ENCODE measurements around the gene TRIM68. TPM values are rescaled to one million over a fixed set of nuclear protein-coding genes. Genes with fewer than 3 reads are reported as not detected.

TRIM68 gene
- total and polyA plus RNA-seq, 10 donors: 3.4 to 22.9 (median 16.3) TPM

DNA sequence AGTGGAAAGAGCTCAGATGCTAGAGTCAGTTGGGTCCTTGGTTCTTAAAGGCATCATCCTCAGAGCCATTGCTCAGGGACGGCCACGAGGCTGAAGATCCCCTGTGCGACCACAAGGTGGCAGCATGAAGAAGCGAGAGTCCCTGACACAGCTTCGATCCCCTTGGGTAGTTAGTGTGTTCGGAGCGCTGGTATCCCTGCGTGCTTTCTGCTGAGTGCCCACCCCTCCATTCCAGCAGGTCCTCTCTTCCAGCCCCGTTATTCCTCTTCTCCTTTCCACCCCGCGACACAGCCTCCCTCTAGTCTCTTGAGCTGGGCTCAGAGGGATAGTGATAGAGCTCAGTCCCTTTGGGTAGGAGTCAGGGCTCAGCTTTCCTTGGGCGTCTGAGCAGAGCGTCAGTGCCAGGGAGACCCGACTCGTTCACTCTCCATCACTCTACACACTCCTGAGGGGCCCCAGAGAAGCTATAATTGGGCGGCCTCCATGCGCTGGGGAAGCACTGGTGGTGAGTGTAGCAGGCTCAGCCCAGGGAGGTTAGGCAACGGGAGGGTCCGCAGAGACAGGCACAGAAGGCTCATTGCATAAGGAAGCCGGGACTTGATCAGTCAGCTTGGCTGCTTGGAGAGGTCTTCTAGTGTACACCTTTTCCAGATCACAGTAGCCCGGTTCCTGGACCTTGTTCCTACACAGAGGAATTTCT lies 29.1 kb upstream of the TRIM68 start, which contains the start of gene OR51D1:
Gene OR51D1 (plus strand): TSS at position 516 of the 700 bp plus-strand sequence. CDS start 2,314 bp downstream, outside the sequence.
- H3K4me1 ChIP-seq: peaks cover 0 to 7% (median 1%) of the 10 kb centered on the region in 6 donors
- no peaks in the 10 kb centered on the region for H3K36me3 ChIP-seq
- peak within 1 kb of the TSS in 1 of 8 donors; percentile 46 for H3K4me3 ChIP-seq
- H3K9me3 ChIP-seq: no peaks in the 10 kb centered on the region
- WGBS, 5 donors: 32 to 41% (median 34%) methylated on average over 20 to 21 of the region's 21 CpGs
- H3K27me3 ChIP-seq (replicated peaks in 1 of 7): peaks cover 0 to 14% (median 0%) of the 10 kb centered on the region in 7 donors
- intact Hi-C loops (cut with DNase I; ENCODE audit: low total_unique reads): no loop called here
- no peak within 1 kb of the TSS for H3K27ac ChIP-seq
- peak; percentile 89 for DNase-seq
- TF ChIP-seq POLR2A (IDR thresholded peaks at IDR 0.05): no peak
- TF ChIP-seq POLR2AphosphoS5 (IDR thresholded peaks at IDR 0.05): no peak
- TF ChIP-seq, protein P1, sequence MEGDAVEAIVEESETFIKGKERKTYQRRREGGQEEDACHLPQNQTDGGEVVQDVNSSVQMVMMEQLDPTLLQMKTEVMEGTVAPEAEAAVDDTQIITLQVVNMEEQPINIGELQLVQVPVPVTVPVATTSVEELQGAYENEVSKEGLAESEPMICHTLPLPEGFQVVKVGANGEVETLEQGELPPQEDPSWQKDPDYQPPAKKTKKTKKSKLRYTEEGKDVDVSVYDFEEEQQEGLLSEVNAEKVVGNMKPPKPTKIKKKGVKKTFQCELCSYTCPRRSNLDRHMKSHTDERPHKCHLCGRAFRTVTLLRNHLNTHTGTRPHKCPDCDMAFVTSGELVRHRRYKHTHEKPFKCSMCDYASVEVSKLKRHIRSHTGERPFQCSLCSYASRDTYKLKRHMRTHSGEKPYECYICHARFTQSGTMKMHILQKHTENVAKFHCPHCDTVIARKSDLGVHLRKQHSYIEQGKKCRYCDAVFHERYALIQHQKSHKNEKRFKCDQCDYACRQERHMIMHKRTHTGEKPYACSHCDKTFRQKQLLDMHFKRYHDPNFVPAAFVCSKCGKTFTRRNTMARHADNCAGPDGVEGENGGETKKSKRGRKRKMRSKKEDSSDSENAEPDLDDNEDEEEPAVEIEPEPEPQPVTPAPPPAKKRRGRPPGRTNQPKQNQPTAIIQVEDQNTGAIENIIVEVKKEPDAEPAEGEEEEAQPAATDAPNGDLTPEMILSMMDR (IDR thresholded peaks at IDR 0.05 in 8 of 11, conservative IDR thresholded peaks at IDR 0.05 in 3 of 11): peak; percentile 54 to 93 (median 83)

- no peak for TF ChIP-seq POLR2A (IDR thresholded peaks at IDR 0.05)
- TF ChIP-seq POLR2AphosphoS5 (IDR thresholded peaks at IDR 0.05): no peak
- TF ChIP-seq, protein P1 (IDR thresholded peaks at IDR 0.05 in 8 of 11, conservative IDR thresholded peaks at IDR 0.05 in 3 of 11): no peak
- Histone ChIP-seq H3K4me1 (peaks cover 0 to 7% (median 1%) of the 10 kb centered on the region in 6 donors), H3K27me3 (replicated peaks in 1 of 7) (peaks cover 0 to 14% (median 0%) of the 10 kb centered on the region in 7 donors), H3K4me3 (no peak overlapping the region), H3K36me3 (no peaks in the 10 kb centered on the region), H3K27ac (no peak overlapping the region), H3K9me3 (no peaks in the 10 kb centered on the region)
- intact Hi-C loops (cut with DNase I; ENCODE audit: low total_unique reads): no loop called here
- WGBS, 5 donors: 73 to 79% (median 76%) methylated on average over 2 of the region's 2 CpGs
- DNase-seq: no peak
These were observed 28.1 kb upstream of the TRIM68 start for GRCh38 chr11:4636136-4636535.

GRCh38 chr11:4626207-4627099 lies 18.4 kb upstream of the TRIM68 start:
- Histone ChIP-seq H3K4me1 (no peaks in the 10 kb centered on the region), H3K9me3 (peaks cover 0 to 22% (median 17%) of the 10 kb centered on the region in 8 donors), H3K27me3 (replicated peaks in 1 of 7) (peaks cover 0 to 15% (median 0%) of the 10 kb centered on the region in 7 donors), H3K27ac (no peak overlapping the region), H3K4me3 (no peak overlapping the region), H3K36me3 (no peaks in the 10 kb centered on the region)
- WGBS, 5 donors: 47 to 57% (median 55%) methylated on average over 15 of the region's 15 CpGs
- TF ChIP-seq, protein P1 (IDR thresholded peaks at IDR 0.05 in 8 of 11, conservative IDR thresholded peaks at IDR 0.05 in 3 of 11): peak in 9 of 11 experiments; percentile 6 to 68 (median 50)
- no peak for TF ChIP-seq POLR2AphosphoS5 (IDR thresholded peaks at IDR 0.05)
- DNase-seq: no peak
- intact Hi-C loops (cut with DNase I; ENCODE audit: low total_unique reads): no loop called here

All from spleen (tissue), 11 donors.